Aorta (tissue), 5 donors: Measurements from ENCODE around the gene FN3K. TPM values are rescaled to one million over a fixed set of nuclear protein-coding genes. Genes with fewer than 3 reads are reported as not detected.

ENCODE experiments used
- ATAC-seq: fragments of 200-7000 bp; cut with Tn5 transposase; one replicate; pipeline ENCODE4 v1.9.1; 2022; ENCODE audit warnings: moderate library complexity; ENCODE audit not compliant: low FRiP score
- DNase-seq, 2 donors: peaks; one replicate each; pipeline ENCODE4 v3.0.0-alpha.2; 2020
- H3K27ac ChIP-seq, 2 donors: one replicate each; pipeline ENCODE4 v1.5.1; 2013; ENCODE audit warnings: low read length in 2 of 2, mild to moderate bottlenecking in 2 of 2, moderate library complexity in 2 of 2, control low read depth in 1 of 2, inconsistent platforms in 1 of 2, low read depth in 1 of 2
- H3K27me3 ChIP-seq, 2 donors: one replicate each; pipeline ENCODE4 v1.6.1; 2013; ENCODE audit warnings: control low read depth in 1 of 2, low read length in 1 of 2, mild to moderate bottlenecking in 1 of 2, moderate library complexity in 1 of 2; ENCODE audit not compliant: insufficient read depth in 2 of 2, control insufficient read depth in 1 of 2
- H3K36me3 ChIP-seq, 2 donors: one replicate each; pipeline ENCODE4 v1.6.1; 2013; ENCODE audit warnings: control low read depth in 1 of 2, low read length in 1 of 2, mild to moderate bottlenecking in 1 of 2; ENCODE audit not compliant: insufficient read depth in 2 of 2, control insufficient read depth in 1 of 2
- H3K4me1 ChIP-seq, 2 donors: one replicate each; pipeline ENCODE4 v1.6.1; 2013; ENCODE audit warnings: low read length in 2 of 2, control low read depth in 1 of 2, mild to moderate bottlenecking in 1 of 2, moderate library complexity in 1 of 2; ENCODE audit not compliant: insufficient read depth in 2 of 2, control insufficient read depth in 1 of 2
- H3K4me3 ChIP-seq, 2 donors: one replicate each; pipeline ENCODE4 v1.5.1; 2013; ENCODE audit warnings: low read length in 2 of 2, control low read depth in 1 of 2, mild to moderate bottlenecking in 1 of 2
- H3K9me3 ChIP-seq: one replicate; pipeline ENCODE4 v1.6.1; 2013; ENCODE audit warnings: mild to moderate bottlenecking, low read length; ENCODE audit not compliant: control insufficient read depth
- WGBS, 2 donors: extraction: QIAGEN DNeasy Blood & Tissue Kit; methylation state at CpG; one replicate each; pipeline ENCODE4 v1.1.7; 2013; 5-methylcytosine and 5-hydroxymethylcytosine counted together
- intact Hi-C, 2 donors: fragments of 100-400 bp; cut with DNase I; formaldehyde crosslinking; loops; one replicate each; pipeline versions ENCODE4 v1.14.2 to v1.15.0; 2022
- long read RNA-seq, 2 donors: library from polyadenylated mRNA; unstranded; transcript quantifications; one replicate each; pipeline ENCODE4 v2.0.0, GENCODE V29; 2020 to 2021
- polyA plus RNA-seq, 2 donors: library from polyadenylated mRNA; stranded (reverse); fragments of 200-250 nt; gene quantifications; one replicate each; pipeline ENCODE4 v1.2.3, GENCODE V29; 2013
- total RNA-seq, 2 donors: library from RNA; stranded (reverse); fragmentation: NEBNext Ultra II Directional; extraction: Animal tissue kit (Norgen Biotek cat#: 25700); gene quantifications; one replicate each; pipeline ENCODE4 v1.2.1, GENCODE V29; 2021
- donor health status: healthy with polysubstance abuse.
- donor health status: Bipolar disorder and iron deficiency.
- donor health status: DM: no; HTN: no; CAD: no.
- donor health status: DM: no; HTN: no; CAD: no.
- donor health status: DM: yes; HTN: yes; CAD: no.

The FN3K gene
- total RNA-seq (10 to 100 TPM; 10.8 to 23.0 TPM), polyA plus RNA-seq (10 to 100 TPM; 14.0 to 20.9 TPM)
- long read RNA-seq, donor 1, partial matches to known transcripts, result 1 of 4 reads
- long read RNA-seq, donor 1, other reads (novel, unspliced or antisense), result 3 of 4 reads
- long read RNA-seq, donor 2, partial matches to known transcripts, result 1 of 1 reads
- long read RNA-seq, donor 2, other reads (novel, unspliced or antisense), result 0 of 1 reads

DNA sequence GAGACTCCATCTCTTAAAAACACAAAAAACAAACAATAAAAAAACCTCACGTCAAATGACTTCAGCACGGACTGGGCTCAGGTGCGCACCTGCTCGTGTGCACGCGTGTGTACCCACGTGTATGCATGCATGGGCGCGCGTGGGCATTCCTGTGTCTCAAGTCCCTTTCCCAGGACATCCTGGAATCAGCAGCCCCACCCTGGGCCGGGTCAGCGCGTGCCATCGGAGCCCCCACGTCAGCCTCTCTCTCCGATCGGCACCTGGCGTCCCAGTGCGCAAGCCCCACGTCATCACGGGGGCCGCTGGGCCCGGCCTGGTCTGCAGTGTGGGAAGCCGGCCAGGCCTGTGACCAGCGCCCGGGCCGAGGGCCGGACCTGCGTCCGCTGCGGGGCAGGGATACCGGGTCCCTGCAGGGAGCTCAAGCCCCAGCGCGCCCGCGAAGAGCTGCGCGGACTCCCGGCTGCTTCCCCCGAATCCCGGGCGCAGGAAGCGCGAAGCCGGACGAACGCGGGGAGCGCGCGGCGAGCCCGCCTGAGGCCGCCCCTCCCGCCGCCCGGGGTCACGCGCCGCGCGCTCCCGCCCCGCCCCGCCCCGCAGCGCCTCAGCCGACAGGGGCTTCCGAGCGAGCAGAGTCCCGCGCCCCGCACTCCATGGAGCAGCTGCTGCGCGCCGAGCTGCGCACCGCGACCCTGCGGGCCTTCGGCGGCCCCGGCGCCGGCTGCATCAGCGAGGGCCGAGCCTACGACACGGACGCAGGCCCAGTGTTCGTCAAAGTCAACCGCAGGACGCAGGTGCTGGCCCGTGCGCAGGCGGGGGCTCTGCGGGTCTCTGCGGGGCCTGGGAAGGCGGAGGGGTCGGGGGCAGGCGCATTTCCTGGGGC lies at the start of gene FN3K:
TSS of gene FN3K (plus strand) at position 629 of the 880 bp plus-strand sequence. CDS start at position 651, 22 bp downstream.
- peak within 1 kb of the TSS in 1 of 2 donors; percentile 62 for H3K27ac ChIP-seq
- ATAC-seq (peak; percentile 78), DNase-seq (peak; percentile 77 to 88)
- WGBS, 2 donors, result 2 to 3% methylated on average over 83 to 101 of the region's 101 CpGs
- H3K4me1 ChIP-seq, result no peaks in the 10 kb centered on the region
- H3K36me3 ChIP-seq, result no peaks in the 10 kb centered on the region
- no peaks in the 10 kb centered on the region for H3K27me3 ChIP-seq
- H3K4me3 ChIP-seq, result peak within 1 kb of the TSS; percentile 74 to 92
- no peaks in the 10 kb centered on the region for H3K9me3 ChIP-seq
- intact Hi-C loops, result loop anchor here in 1 of 2 donors (2.0 kb wide), 1 partner anchor 16 kb away; no protein-coding TSS in a partner anchor

DNA sequence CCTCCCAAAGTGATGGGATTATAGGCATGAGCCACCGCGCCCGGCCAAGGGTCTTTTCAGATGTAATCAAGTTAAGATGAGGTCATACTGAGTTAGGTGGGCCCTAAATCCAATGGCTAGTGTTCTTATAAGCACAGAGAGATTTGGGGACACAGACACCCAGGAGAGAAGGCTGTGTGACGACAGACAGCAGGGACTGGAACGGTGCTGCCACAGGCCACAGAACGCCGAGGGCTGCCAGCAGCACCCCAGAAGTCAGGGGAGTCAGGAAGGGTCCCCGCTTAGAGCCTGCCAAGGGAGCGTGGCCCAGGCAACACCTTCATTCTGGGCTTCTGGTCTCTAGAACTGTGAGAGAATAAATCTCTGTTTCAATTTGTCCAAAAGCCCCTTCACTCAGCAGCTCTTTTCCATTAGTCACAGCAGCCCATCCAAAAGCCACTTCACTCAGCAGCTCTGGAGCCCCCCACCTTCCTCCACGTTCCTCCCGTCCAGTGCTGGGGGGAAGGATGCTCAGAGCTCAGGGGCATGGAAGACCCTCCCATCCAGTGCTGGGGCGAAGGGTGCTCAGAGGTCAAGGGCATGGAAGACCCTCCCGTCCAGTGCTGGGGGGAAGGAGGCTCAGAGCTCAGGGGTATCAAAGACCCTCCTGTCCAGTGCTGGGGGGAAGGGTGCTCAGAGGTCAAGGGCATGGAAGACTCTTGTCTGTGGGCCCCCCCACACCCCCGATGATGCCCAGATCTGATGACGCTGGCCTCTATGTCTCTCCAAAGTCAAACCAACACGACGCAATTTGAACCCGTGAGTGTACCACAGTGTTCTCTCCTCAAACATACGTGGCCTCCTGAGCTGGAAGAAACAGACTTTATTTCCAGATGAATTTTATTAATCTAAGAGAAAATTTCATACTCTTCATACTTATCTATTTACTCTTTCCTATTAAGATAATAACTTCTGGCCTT lies 48.8 kb upstream of the FN3K start:
- ATAC-seq (no peak), DNase-seq (peak in 1 of 2 donors; percentile 26)
- Histone ChIP-seq H3K4me3 (no peak overlapping the region), H3K9me3 (no peaks in the 10 kb centered on the region), H3K27me3 (no peaks in the 10 kb centered on the region), H3K36me3 (no peaks in the 10 kb centered on the region), H3K4me1 (no peaks in the 10 kb centered on the region), H3K27ac (no peak overlapping the region)
- 91 to 94% methylated on average over 19 of the region's 19 CpGs for WGBS, 2 donors
- intact Hi-C loops, result no loop called here

DNA sequence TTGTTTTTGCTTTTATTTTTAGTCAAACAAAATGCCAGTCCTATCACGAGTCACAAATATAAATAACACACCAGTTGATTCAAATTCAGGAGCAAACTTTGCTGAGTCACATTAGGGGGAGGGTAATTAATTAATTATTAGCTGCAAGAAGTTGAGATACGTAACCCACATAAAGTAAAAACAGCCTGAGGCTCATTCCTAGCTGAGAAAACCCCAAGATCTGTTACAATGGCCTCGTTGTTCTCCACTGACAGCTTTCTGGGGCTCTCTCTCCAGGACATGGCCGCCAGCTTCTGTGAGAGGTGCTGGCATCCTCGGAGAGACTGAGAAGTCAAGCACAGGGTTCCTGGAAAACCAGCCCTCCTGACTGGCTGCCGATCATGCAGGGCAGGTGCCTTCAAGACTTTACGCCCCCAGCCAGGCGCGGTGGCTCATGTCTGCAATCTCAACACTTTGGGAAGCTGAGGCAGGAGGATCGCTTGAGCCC lies 48.0 kb upstream of the FN3K start:
- intact Hi-C loops, result no loop called here
- DNase-seq (peak in 1 of 2 donors; percentile 12), ATAC-seq (no peak)
- Histone ChIP-seq H3K36me3 (no peaks in the 10 kb centered on the region), H3K4me3 (no peak overlapping the region), H3K9me3 (no peaks in the 10 kb centered on the region), H3K4me1 (no peaks in the 10 kb centered on the region), H3K27ac (no peak overlapping the region), H3K27me3 (no peaks in the 10 kb centered on the region)
- WGBS, 2 donors, result 83 to 85% methylated on average over 10 of the region's 10 CpGs

DNA sequence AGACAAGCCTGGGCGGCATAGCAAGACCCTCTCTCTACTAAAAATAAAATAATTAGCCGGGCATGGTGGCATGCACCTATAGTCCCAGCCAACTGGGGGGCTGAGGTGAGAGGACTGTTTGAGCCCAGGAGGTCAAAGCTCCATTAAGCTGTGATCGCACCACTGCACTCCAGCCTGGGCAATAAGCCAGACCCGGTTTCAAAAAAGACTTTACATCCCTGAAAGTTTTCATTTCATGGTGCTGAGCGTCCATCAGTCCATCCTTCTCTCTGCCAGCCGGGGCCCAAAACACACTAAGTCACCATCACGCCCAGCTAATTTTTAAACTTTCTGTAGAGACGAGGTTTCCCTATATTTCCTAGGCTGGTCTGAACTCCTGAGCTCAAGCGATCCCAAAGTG lies 47.5 kb upstream of the FN3K start:
- DNase-seq, result no peak
- Histone ChIP-seq H3K4me3 (no peak overlapping the region), H3K27ac (no peak overlapping the region), H3K27me3 (no peaks in the 10 kb centered on the region), H3K9me3 (no peaks in the 10 kb centered on the region), H3K36me3 (no peaks in the 10 kb centered on the region), H3K4me1 (no peaks in the 10 kb centered on the region)
- intact Hi-C loops, result no loop called here
- 90 to 95% methylated on average over 9 of the region's 9 CpGs for WGBS, 2 donors
- ATAC-seq, result no peak

DNA sequence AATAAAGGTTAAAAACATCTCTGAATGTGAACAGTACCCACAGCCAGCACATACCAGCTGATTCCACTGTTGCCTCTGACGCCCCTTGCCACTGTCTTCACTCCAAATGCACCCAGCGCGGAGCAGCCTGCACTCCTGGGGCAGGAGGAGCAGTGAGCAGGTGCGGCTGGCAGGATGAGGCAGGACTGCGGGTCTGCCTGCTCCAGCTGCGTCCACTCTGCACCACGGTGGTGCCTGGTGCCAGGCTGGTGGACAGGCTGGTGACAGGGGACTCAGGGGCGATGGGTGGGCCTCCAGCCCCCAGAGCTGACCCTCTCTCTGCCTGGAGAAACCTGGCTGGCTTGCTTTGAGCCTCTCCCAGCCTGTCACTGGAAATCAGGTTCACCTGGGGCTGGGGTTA lies 46.3 kb upstream of the FN3K start:
- H3K4me1 ChIP-seq, result no peaks in the 10 kb centered on the region
- no peaks in the 10 kb centered on the region for H3K36me3 ChIP-seq
- H3K27me3 ChIP-seq, result no peaks in the 10 kb centered on the region
- ATAC-seq, result no peak
- H3K9me3 ChIP-seq, result no peaks in the 10 kb centered on the region
- WGBS, 2 donors, result 86 to 87% methylated on average over 8 of the region's 8 CpGs
- H3K27ac ChIP-seq, result no peak overlapping the region
- peak in 1 of 2 donors; percentile 16 for DNase-seq
- no peak overlapping the region for H3K4me3 ChIP-seq
- intact Hi-C loops, result no loop called here

DNA sequence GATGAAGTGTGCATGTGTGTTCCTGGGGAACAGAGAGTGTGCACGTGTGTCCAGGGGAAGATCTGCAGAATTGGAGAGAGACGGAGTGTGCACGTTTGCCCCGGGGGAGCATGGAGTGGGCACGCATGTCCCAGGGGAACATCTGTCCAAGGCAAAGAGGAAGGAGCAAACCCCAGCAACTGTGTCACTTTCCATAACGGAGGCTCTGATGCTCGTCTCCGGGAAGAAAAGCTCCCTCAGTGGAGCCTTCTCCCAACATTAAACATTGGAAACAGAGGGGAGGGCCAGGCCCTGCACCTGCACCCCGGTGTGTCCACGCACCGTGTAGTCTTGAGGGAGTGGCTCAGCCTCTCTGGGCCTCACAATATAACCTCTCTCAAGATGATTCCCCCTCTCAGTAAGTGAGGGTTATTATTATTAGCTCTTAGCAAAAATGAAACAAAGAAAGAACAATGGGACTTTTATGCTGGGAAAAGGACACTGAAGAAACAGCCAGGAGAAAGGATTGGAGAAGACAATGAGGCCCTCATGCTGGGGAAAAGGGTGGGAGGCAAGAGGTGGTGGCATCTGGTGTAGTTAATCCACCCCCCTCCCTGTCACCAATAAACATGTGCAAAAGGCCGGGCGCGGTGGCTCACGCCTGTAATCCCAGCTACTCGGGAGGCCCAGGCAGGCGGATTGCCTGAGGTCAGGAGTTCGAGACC lies 44.5 kb upstream of the FN3K start:
- no peak overlapping the region for H3K27ac ChIP-seq
- 76 to 79% methylated on average over 18 of the region's 18 CpGs for WGBS, 2 donors
- H3K36me3 ChIP-seq, result no peaks in the 10 kb centered on the region
- H3K9me3 ChIP-seq, result no peaks in the 10 kb centered on the region
- no peak for ATAC-seq
- no peaks in the 10 kb centered on the region for H3K4me1 ChIP-seq
- H3K27me3 ChIP-seq, result no peaks in the 10 kb centered on the region
- DNase-seq, result peak in 1 of 2 donors; percentile 38
- intact Hi-C loops, result no loop called here
- no peak overlapping the region for H3K4me3 ChIP-seq

DNA sequence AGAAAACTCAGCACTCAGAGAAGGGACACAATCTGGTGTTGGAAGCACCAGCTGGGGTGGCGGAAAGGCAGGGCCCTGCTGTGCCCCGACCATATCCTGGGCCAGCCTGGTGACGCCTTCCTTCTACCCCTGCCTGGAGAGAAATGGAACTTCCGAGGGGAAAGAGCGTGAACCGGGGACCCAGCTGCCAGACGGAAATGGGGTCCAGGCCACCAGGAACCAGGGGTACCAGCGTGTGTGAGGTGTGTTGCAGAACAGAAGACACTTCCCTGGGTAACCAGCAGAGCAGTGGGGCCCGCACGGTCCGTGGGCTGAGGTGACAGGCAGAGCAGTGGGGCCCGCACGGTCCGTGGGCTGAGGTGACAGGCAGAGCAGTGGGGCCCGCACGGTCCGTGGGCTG lies 43.7 kb upstream of the FN3K start:
- H3K36me3 ChIP-seq, result no peaks in the 10 kb centered on the region
- 90 to 94% methylated on average over 11 to 14 of the region's 17 CpGs for WGBS, 2 donors
- ATAC-seq (no peak), DNase-seq (peak in 1 of 2 donors; percentile 26)
- intact Hi-C loops, result no loop called here
- H3K4me1 ChIP-seq, result no peaks in the 10 kb centered on the region
- H3K27ac ChIP-seq, result no peak overlapping the region
- no peaks in the 10 kb centered on the region for H3K9me3 ChIP-seq
- H3K4me3 ChIP-seq, result no peak overlapping the region
- H3K27me3 ChIP-seq, result no peaks in the 10 kb centered on the region

DNA sequence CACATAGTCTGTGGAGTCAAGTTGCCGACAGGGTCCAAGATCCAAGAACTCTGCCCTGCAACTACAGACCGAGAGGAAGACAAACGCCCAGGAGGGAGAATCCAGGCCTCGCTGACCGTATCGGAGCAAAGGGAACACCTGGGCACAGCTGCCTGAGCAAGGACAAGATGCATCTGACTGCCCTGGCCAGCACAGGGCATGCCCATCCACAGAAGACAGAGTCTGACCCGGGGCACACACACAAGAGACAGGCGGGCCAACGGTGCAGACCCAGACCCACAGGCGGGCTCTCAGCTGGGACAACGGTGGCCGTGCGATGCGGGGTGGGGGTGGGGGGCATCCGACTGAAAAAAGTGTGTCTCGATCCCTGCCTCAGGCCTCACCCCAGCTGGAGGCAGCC lies 43.1 kb upstream of the FN3K start:
- WGBS, 2 donors, result 82 to 89% methylated on average over 16 of the region's 16 CpGs
- H3K27ac ChIP-seq, result no peak overlapping the region
- H3K4me3 ChIP-seq, result no peak overlapping the region
- no peak for ATAC-seq
- H3K27me3 ChIP-seq, result no peaks in the 10 kb centered on the region
- no peaks in the 10 kb centered on the region for H3K36me3 ChIP-seq
- DNase-seq, result peak in 1 of 2 donors; percentile 39
- H3K4me1 ChIP-seq, result no peaks in the 10 kb centered on the region
- H3K9me3 ChIP-seq, result no peaks in the 10 kb centered on the region
- intact Hi-C loops, result no loop called here
